WERI-Rb-1 (cell line): ENCODE data around the gene ERGIC1.

Experiments used
- DNase-seq: peaks from one replicate; pipeline ENCODE4 v3.0.0-alpha.2; 2020
- H3K27ac ChIP-seq: fragments of 250-450 bp; sonication (Bioruptor Pico); 2 replicates; pipeline ENCODE4 v1.5.1; 2020; ENCODE audit warnings: mild to moderate bottlenecking, moderate library complexity
- H3K27me3 ChIP-seq: fragments of 250-450 bp; sonication (Bioruptor Pico); 2 replicates; pipeline ENCODE4 v1.5.1; 2021; ENCODE audit warnings: mild to moderate bottlenecking, low read depth, moderate library complexity; ENCODE audit not compliant: insufficient read depth, severe bottlenecking
- H3K36me3 ChIP-seq: fragments of 250-450 bp; sonication (Bioruptor Pico); 2 replicates; pipeline ENCODE4 v1.5.1; 2020; ENCODE audit warnings: mild to moderate bottlenecking, moderate library complexity
- H3K4me3 ChIP-seq: 2 replicates; pipeline ENCODE4 v1.5.1; 2011; ENCODE audit warnings: low read depth, mild to moderate bottlenecking, control low read depth, low read length
- H3K9me3 ChIP-seq: fragments of 250-450 bp; sonication (Bioruptor Pico); 2 replicates; pipeline ENCODE4 v1.5.1; 2021; ENCODE audit warnings: mild to moderate bottlenecking, moderate library complexity; ENCODE audit not compliant: severe bottlenecking
- TF ChIP-seq, protein P1 (sequence below): IDR thresholded peaks from 2 replicates; pipeline ENCODE4 v1.5.1; 2011; ENCODE audit warnings: low read depth, mild to moderate bottlenecking, control low read depth, inconsistent platforms, low read length

ERGIC1 gene

DNA sequence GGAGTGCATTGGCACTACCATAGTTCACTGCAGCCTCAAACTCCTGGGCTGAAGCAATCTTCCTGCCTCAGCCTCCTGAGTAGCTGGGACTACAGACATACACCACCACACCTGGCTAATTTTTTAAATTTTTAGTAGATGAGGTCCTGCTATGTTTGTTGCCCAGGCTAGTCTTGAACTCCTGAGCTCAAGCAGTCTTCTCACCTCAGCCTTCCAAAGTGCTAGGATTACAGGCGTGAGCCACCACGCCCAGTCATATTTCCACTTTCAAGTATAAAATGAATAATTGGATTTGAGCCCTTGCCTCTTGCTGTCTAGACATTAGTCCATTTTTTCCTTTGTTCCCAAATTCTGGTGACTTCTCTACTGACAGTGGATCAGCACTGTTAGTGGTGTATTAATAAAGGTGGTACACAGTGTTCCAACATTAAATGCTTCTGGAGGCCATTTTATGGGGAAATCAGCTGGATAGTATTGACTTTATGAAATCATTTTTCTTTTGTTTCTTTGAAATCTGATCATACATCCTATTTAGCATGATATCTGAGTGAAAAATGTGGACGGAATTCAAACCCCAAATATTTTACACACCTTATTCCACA is 165.4 kb downstream of the ERGIC1 start:
- H3K36me3 ChIP-seq = peaks cover 20% of the 10 kb centered on the region
- H3K27me3 ChIP-seq = no peaks in the 10 kb centered on the region
- no peak for DNase-seq
- H3K9me3 ChIP-seq = no peaks in the 10 kb centered on the region
- no peak overlapping the region for H3K4me3 ChIP-seq
- no peak overlapping the region for H3K27ac ChIP-seq
- TF ChIP-seq, protein P1, sequence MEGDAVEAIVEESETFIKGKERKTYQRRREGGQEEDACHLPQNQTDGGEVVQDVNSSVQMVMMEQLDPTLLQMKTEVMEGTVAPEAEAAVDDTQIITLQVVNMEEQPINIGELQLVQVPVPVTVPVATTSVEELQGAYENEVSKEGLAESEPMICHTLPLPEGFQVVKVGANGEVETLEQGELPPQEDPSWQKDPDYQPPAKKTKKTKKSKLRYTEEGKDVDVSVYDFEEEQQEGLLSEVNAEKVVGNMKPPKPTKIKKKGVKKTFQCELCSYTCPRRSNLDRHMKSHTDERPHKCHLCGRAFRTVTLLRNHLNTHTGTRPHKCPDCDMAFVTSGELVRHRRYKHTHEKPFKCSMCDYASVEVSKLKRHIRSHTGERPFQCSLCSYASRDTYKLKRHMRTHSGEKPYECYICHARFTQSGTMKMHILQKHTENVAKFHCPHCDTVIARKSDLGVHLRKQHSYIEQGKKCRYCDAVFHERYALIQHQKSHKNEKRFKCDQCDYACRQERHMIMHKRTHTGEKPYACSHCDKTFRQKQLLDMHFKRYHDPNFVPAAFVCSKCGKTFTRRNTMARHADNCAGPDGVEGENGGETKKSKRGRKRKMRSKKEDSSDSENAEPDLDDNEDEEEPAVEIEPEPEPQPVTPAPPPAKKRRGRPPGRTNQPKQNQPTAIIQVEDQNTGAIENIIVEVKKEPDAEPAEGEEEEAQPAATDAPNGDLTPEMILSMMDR = no peak

GRCh38 chr5:172999974-173000373 is 165.9 kb downstream of the ERGIC1 start:
- Histone ChIP-seq H3K4me3 (no peak overlapping the region), H3K27ac (no peak overlapping the region), H3K36me3 (peaks cover 15% of the 10 kb centered on the region), H3K9me3 (no peaks in the 10 kb centered on the region), H3K27me3 (no peaks in the 10 kb centered on the region)
- TF ChIP-seq, protein P1 = no peak
- DNase-seq = no peak

DNA sequence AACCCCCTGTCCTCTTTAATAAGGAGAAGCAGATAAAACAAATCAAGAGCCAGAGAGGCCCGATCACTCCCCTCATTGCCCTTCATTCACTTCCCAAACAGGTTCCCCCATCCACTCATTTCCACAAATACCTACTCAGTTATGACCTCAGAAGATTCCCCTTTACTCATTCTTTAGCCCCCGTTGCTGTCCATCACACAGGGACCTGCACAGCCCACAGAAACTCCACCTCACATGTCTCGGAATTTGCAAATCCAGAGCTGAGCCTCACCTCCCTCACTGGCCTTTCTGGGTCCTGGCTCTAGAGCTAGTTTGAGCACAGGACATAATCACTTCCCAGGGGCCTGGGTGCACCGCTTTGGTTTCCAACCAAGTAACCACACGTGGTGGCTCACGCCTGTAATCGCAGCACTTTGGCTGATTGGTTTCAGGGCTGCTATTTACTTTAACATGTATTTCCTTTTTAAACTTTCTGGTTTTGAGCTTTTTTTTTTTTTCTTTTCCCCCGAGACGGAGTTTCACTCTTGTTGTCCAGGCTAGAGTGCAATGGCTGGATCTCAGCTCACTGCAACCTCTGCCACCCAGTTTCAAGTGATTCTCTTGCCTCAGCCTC is 167.3 kb downstream of the ERGIC1 start:
- no peaks in the 10 kb centered on the region for H3K27me3 ChIP-seq
- H3K9me3 ChIP-seq = no peaks in the 10 kb centered on the region
- no peak for DNase-seq
- H3K36me3 ChIP-seq = peaks cover 3% of the 10 kb centered on the region; the same call in 1 of the 2 replicates
- H3K4me3 ChIP-seq = no peak overlapping the region
- TF ChIP-seq, protein P1 = no peak
- H3K27ac ChIP-seq = no peak overlapping the region
